Astrocyte (in vitro differentiated cells and primary cell): ENCODE measurements around the gene MB. TPM values are rescaled to one million over a fixed set of nuclear protein-coding genes. Genes with fewer than 3 reads are reported as not detected.

Experiments used
- DNase-seq: peaks from one replicate; pipeline ENCODE4 v3.0.0-alpha.2; 2010; ENCODE audit warnings: low read depth
- FAIRE-seq: peaks from 2 replicates; lab custom pipeline; 2011; peaks lifted over from hg19 to GRCh38; lab: Jason Lieb, UNC
- H2AFZ ChIP-seq: 2 replicates; pipeline ENCODE4 v1.6.0; 2012; ENCODE audit warnings: low read depth, low read length, inconsistent platforms
- H3K27ac ChIP-seq: 2 replicates; pipeline ENCODE4 v1.5.1; 2011; ENCODE audit warnings: low read depth, low read length, inconsistent platforms
- H3K27me3 ChIP-seq: 2 replicates; pipeline ENCODE4 v1.6.0; 2011; ENCODE audit warnings: low read length, inconsistent platforms; ENCODE audit not compliant: insufficient read depth
- H3K36me3 ChIP-seq: 2 replicates; pipeline ENCODE4 v1.5.1; 2011; ENCODE audit warnings: low read length, inconsistent platforms; ENCODE audit not compliant: insufficient read depth
- H3K4me1 ChIP-seq: 2 replicates; pipeline ENCODE4 v1.5.1; 2011; ENCODE audit warnings: low read length, inconsistent platforms; ENCODE audit not compliant: insufficient read depth
- H3K4me2 ChIP-seq: 2 replicates; pipeline ENCODE4 v1.6.0; 2012; ENCODE audit warnings: low read length, inconsistent platforms
- H3K4me3 ChIP-seq: 2 replicates; pipeline ENCODE4 v1.5.1; 2011; ENCODE audit warnings: low read depth, mild to moderate bottlenecking, low read length, inconsistent platforms; ENCODE audit not compliant: insufficient read depth
- H3K79me2 ChIP-seq: 2 replicates; pipeline ENCODE4 v1.6.0; 2012; ENCODE audit warnings: mild to moderate bottlenecking, low read length, inconsistent platforms; ENCODE audit not compliant: insufficient read depth
- H3K9ac ChIP-seq: 2 replicates; pipeline ENCODE4 v1.6.0; 2012; ENCODE audit warnings: mild to moderate bottlenecking, low read length, inconsistent platforms
- H3K9me3 ChIP-seq: 2 replicates; pipeline ENCODE4 v1.5.1; 2012; ENCODE audit warnings: low read depth, mild to moderate bottlenecking, low read length, inconsistent platforms; ENCODE audit not compliant: insufficient read depth
- H4K20me1 ChIP-seq: 2 replicates; pipeline ENCODE4 v1.6.0; 2012; ENCODE audit warnings: low read length, inconsistent platforms; ENCODE audit not compliant: insufficient read depth
- H3K27ac Mint-ChIP-seq: one replicate; pipeline ENCODE4 v1.8.0; 2021; ENCODE audit warnings: mild to moderate bottlenecking, mixed read lengths; ENCODE audit not compliant: unreplicated experiment
- H3K27me3 Mint-ChIP-seq: one replicate; pipeline ENCODE4 v1.8.0; 2021; ENCODE audit warnings: low read depth, mixed read lengths; ENCODE audit not compliant: unreplicated experiment
- H3K36me3 Mint-ChIP-seq: one replicate; pipeline ENCODE4 v1.8.0; 2021; ENCODE audit warnings: low read depth, mixed read lengths; ENCODE audit not compliant: unreplicated experiment
- H3K4me1 Mint-ChIP-seq: one replicate; pipeline ENCODE4 v1.8.0; 2021; ENCODE audit warnings: low read depth, mixed read lengths; ENCODE audit not compliant: unreplicated experiment
- H3K4me3 Mint-ChIP-seq: one replicate; pipeline ENCODE4 v1.8.0; 2021; ENCODE audit warnings: mild to moderate bottlenecking, moderate library complexity, mixed read lengths; ENCODE audit not compliant: unreplicated experiment
- H3K9me3 Mint-ChIP-seq: one replicate; pipeline ENCODE4 v1.8.0; 2021; ENCODE audit warnings: mild to moderate bottlenecking, mixed read lengths; ENCODE audit not compliant: unreplicated experiment
- CTCF ChIP-seq: IDR thresholded peaks from 2 replicates; pipeline ENCODE4 v1.5.1; 2011; ENCODE audit warnings: low read depth, mild to moderate bottlenecking, inconsistent platforms, low read length, moderate library complexity; ENCODE audit not compliant: insufficient read depth
- EZH2 ChIP-seq: IDR thresholded peaks from 2 replicates; pipeline ENCODE4 v1.6.1; 2012; ENCODE audit warnings: mild to moderate bottlenecking, low read length, inconsistent platforms; ENCODE audit not compliant: insufficient read depth
- total RNA-seq: library from RNA; stranded (reverse); gene quantifications from 2 replicates; pipeline ENCODE4 v1.2.1, GENCODE V29; 2021

MB gene
- total RNA-seq, 1 donor from 2014 or later, result not detected

- Histone ChIP-seq H3K27ac (no peak overlapping the region), H3K9ac (no peak overlapping the region), H2AFZ (no peak overlapping the region), H3K4me2 (no peak overlapping the region), H4K20me1 (no peaks in the 10 kb centered on the region), H3K4me3 (no peak overlapping the region), H3K4me1 (no peaks in the 10 kb centered on the region), H3K36me3 (no peaks in the 10 kb centered on the region), H3K79me2 (no peaks in the 10 kb centered on the region), H3K9me3 (no peaks in the 10 kb centered on the region), H3K27me3 (peaks cover 15% of the 10 kb centered on the region)
- Mint-ChIP-seq H3K4me1 (no peaks in the 10 kb centered on the region), H3K9me3 (peaks cover 3% of the 10 kb centered on the region), H3K4me3 (no peak overlapping the region), H3K27ac (no peak overlapping the region), H3K27me3 (peaks cover 63% of the 10 kb centered on the region), H3K36me3 (no peaks in the 10 kb centered on the region)
- TF ChIP-seq EZH2 (no peak), CTCF (no peak)
- no peak for DNase-seq
- no peak for FAIRE-seq
Measured at GRCh38 chr22:35610741-35611140, 6.4 kb downstream of the MB start.

- DNase-seq (no peak), FAIRE-seq (no peak)
- TF ChIP-seq EZH2, result no peak
- TF ChIP-seq CTCF, result no peak
- Mint-ChIP-seq H3K27me3 (peaks cover 57% of the 10 kb centered on the region), H3K9me3 (peaks cover 3% of the 10 kb centered on the region), H3K4me1 (peaks cover 6% of the 10 kb centered on the region), H3K4me3 (no peak overlapping the region), H3K36me3 (no peaks in the 10 kb centered on the region), H3K27ac (no peak overlapping the region)
- Histone ChIP-seq H4K20me1 (no peaks in the 10 kb centered on the region), H3K36me3 (no peaks in the 10 kb centered on the region), H3K4me2 (no peak overlapping the region), H3K4me3 (no peak overlapping the region), H3K9me3 (no peaks in the 10 kb centered on the region), H2AFZ (no peak overlapping the region), H3K27ac (no peak overlapping the region), H3K27me3 (peaks cover 15% of the 10 kb centered on the region), H3K9ac (no peak overlapping the region), H3K4me1 (peaks cover 6% of the 10 kb centered on the region), H3K79me2 (no peaks in the 10 kb centered on the region)
Measured at GRCh38 chr22:35609761-35610160, 7.4 kb downstream of the MB start.

- H2AFZ ChIP-seq, result no peak overlapping the region
- H3K4me2 ChIP-seq, result no peak overlapping the region
- no peak overlapping the region for H3K4me3 ChIP-seq
- FAIRE-seq, result no peak
- H3K4me1 ChIP-seq, result peaks cover 11% of the 10 kb centered on the region
- H3K79me2 ChIP-seq, result no peaks in the 10 kb centered on the region
- no peak overlapping the region for H3K27ac ChIP-seq
- Mint-ChIP-seq H3K27ac (no peak overlapping the region), H3K27me3 (peaks cover 55% of the 10 kb centered on the region), H3K9me3 (peaks cover 3% of the 10 kb centered on the region), H3K36me3 (no peaks in the 10 kb centered on the region), H3K4me1 (peaks cover 10% of the 10 kb centered on the region), H3K4me3 (no peak overlapping the region)
- H3K9ac ChIP-seq, result no peak overlapping the region
- H3K9me3 ChIP-seq, result no peaks in the 10 kb centered on the region
- no peaks in the 10 kb centered on the region for H3K36me3 ChIP-seq
- no peak for TF ChIP-seq EZH2
- TF ChIP-seq CTCF, result no peak
- H3K27me3 ChIP-seq, result peaks cover 15% of the 10 kb centered on the region
- no peaks in the 10 kb centered on the region for H4K20me1 ChIP-seq
- no peak for DNase-seq
Measured at GRCh38 chr22:35609261-35609660, 7.9 kb downstream of the MB start.
